Stimulated activated CD8-positive, alpha-beta memory T cell treated with anti-CD3 and anti-CD28 coated beads, Interleukin-15, amount 100 ng/mL, for 24 hours (primary cell): ENCODE measurements around the gene MSH3.

Experiments used
- DNase-seq: peaks from one replicate; pipeline ENCODE4 v3.0.0-alpha.2; 2020; ENCODE audit warnings: low read depth

Gene MSH3

DNA sequence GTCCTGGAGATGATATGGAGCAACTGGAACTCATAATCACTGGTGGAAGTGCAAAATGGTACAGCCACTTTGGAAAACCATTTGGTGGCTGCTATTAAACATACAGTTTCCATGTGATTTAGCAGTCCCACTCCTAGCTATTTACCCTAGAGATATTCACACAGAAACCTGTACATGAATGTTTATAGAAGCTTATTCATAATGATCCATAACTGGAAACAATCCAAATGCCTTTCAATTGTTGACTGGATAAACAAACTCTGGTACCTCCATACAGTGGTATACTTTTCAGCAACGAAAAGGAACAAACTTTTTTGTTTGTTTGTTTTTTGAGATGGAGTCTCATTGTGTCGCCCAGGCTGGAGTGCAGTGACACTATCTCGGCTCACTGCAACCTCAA lies 258.0 kb downstream of the MSH3 start:
- DNase-seq = no peak

GRCh38 chr5:80915716-80916115 lies 261.3 kb downstream of the MSH3 start:
- DNase-seq = no peak

DNA sequence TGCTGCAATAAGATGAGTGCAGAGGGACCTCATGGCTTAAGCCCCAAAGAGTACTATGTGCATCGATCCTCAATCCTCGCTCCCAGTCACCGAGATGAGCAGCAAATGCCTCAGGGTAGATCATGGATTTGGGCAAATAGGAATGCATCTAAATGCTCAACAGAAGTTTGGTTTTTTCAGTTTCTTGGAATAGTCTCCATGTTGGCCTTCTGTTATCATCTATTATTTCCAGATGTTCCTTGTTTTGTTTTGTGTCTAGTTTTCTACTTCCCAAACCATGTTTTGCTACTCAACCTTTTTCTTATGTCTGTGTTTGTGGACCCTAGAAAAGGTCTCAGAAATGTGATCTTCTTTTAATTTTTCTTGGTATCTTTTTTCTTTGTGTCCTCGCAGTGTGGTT lies 262.2 kb downstream of the MSH3 start:
- no peak for DNase-seq

GRCh38 chr5:80917631-80918030 lies 263.2 kb downstream of the MSH3 start:
- no peak for DNase-seq

DNA sequence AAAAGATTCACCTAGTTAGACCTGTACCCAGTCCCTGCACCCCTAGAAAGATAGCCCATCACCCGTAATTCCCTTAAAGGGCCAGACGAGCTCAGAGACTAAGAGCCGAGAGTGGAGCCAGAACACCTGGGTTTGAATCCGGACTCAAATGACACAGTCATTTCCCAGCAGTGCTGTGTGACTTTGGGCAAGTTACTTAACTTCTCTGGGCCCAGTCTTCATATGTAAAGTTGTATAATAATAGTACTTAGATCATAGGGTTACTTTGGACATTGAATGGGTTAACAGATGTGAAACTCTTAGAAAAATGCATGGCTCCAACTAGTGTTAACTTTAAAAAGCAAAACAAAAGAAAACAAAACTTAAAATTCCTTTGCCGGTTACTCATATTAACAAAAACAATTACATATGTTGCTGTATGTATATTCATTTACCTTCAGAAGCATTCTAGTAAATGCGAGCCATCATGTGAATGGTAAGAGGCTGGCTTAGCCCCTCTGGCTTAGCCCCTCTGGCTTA lies 265.3 kb downstream of the MSH3 start:
- DNase-seq = no peak

DNA sequence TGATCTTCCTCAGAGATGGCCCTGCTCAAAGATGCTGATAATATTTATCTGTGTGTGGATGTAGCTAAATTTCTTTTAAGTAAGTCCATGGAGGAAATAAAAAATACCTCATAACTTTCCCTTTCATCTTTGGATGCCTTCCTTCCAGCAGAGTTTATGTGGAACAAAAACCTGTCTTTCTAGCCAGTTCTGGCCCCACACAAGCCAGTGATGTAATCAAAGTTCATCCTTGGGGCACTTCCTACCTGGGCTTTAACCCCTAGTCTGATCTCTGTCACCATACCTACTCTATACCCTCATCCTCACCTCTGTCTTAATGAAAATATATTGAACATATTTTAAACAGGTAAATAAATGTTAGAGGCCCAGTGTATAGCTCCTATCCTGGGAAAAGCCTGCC lies 265.9 kb downstream of the MSH3 start:
- no peak for DNase-seq

DNA sequence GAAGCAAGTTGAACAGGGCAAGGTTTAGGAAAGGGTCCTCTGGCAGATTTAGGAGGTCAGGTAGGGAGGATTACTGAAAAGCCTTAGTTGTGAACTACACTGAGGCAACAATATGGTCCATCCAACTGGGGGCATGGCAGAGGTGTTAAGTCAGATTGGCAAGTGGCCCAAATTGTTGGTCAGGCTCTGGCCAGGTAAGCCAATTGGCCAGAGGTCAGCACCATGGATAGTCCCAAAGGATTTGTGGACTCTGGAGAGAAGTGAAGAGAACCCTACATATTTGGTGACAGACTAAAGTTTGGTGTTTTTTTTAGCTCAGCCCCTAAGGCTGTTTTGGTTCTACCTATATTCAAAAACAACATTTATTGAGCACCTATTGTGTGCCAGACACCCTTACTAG lies 266.6 kb downstream of the MSH3 start:
- no peak for DNase-seq

DNA sequence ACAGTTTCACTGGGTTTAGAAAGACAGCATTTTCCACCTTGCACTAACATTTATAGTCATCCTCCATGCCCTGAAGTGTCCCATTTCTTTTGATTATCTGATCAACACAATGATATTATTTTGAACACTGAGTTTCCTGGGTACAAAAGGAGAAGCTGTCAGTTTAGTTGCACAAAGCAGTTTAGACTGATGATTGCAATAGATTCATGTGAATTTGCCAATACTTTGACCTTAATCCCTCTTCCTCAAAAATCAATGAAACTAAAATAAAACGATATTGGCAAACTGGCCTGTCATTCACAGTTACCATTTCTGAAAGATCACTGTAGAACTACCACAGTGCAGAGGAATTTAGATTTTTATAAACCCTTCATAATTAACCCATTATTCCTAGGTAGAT lies 271.5 kb downstream of the MSH3 start:
- no peak for DNase-seq
